CD14-positive monocyte (primary cell): ENCODE measurements around the gene FITM2. TPM values are rescaled to one million over a fixed set of nuclear protein-coding genes. Genes with fewer than 3 reads are reported as not detected.

Experiments
- DNase-seq, 3 donors: peaks; one replicate each; pipeline ENCODE4 v3.0.0-alpha.2; 2011 to 2022
- H2AFZ ChIP-seq: 2 replicates; pipeline ENCODE4 v1.6.0; 2012; ENCODE audit warnings: mild to moderate bottlenecking, low read depth, low read length, inconsistent platforms; ENCODE audit not compliant: insufficient read depth, poor library complexity, severe bottlenecking
- H3K27ac ChIP-seq, 2 donors: 1 replicate in 1 of 2; 2 replicates in 1 of 2; pipeline ENCODE4 v1.5.1; 2012 to 2013; ENCODE audit warnings: low read length in 2 of 2, control low read depth in 1 of 2, inconsistent platforms in 1 of 2, low read depth in 1 of 2, mild to moderate bottlenecking in 1 of 2
- H3K27me3 ChIP-seq, 2 donors: one replicate each; pipeline versions ENCODE4 v1.6.0 to v1.6.1; 2011 to 2013; ENCODE audit warnings: low read length in 2 of 2; ENCODE audit not compliant: control insufficient read depth in 2 of 2, insufficient read depth in 2 of 2
- H3K36me3 ChIP-seq, 2 donors: replicated peaks in 1 of 2; 1 replicate in 1 of 2; 2 replicates in 1 of 2; pipeline versions ENCODE4 v1.5.1 to v1.6.1; 2012 to 2013; ENCODE audit warnings: low read length in 2 of 2, control low read depth in 1 of 2, inconsistent platforms in 1 of 2, mild to moderate bottlenecking in 1 of 2; ENCODE audit not compliant: insufficient read depth in 2 of 2, control insufficient read depth in 1 of 2
- H3K4me1 ChIP-seq, 2 donors: 1 replicate in 1 of 2; 2 replicates in 1 of 2; pipeline versions ENCODE4 v1.5.1 to v1.6.1; 2012 to 2013; ENCODE audit warnings: low read length in 2 of 2, control low read depth in 1 of 2, inconsistent platforms in 1 of 2, mild to moderate bottlenecking in 1 of 2, moderate library complexity in 1 of 2; ENCODE audit not compliant: insufficient read depth in 2 of 2, control insufficient read depth in 1 of 2
- H3K4me2 ChIP-seq: replicated peaks from 2 replicates; pipeline ENCODE3; 2012; ENCODE audit warnings: low read length, moderate library complexity, mild to moderate bottlenecking; ENCODE audit not compliant: poor library complexity, severe bottlenecking; ENCODE audit errors: extremely low read depth
- H3K4me3 ChIP-seq, 3 experiments: fragments of 200-600 bp in 1 of 3; sonication (generic) in 1 of 3; replicated peaks in 1 of 3; 1 replicate in 2 of 3; 2 replicates in 1 of 3; pipeline ENCODE4 v1.5.1; 2011 to 2013; ENCODE audit warnings: low read length in 3 of 3, mild to moderate bottlenecking in 3 of 3, control low read depth in 2 of 3, low read depth in 2 of 3, inconsistent platforms in 1 of 3, moderate library complexity in 1 of 3
- H3K79me2 ChIP-seq: 2 replicates; pipeline ENCODE4 v1.6.0; 2012; ENCODE audit warnings: mild to moderate bottlenecking, control low read depth, inconsistent platforms, low read length, moderate library complexity; ENCODE audit not compliant: insufficient read depth
- H3K9ac ChIP-seq: 2 replicates; pipeline ENCODE4 v1.6.0; 2017; ENCODE audit warnings: low read length, mild to moderate bottlenecking; ENCODE audit not compliant: insufficient read depth, poor library complexity, severe bottlenecking
- H3K9me3 ChIP-seq, 2 donors: replicated peaks in 1 of 2; 1 replicate in 1 of 2; 2 replicates in 1 of 2; pipeline versions ENCODE4 v1.5.1 to v1.6.1; 2012 to 2013; ENCODE audit warnings: low read length in 2 of 2, control low read depth in 1 of 2; ENCODE audit not compliant: control insufficient read depth in 1 of 2, insufficient read depth in 1 of 2
- H4K20me1 ChIP-seq: 2 replicates; pipeline ENCODE4 v1.6.0; 2012; ENCODE audit warnings: mild to moderate bottlenecking, low read length, control low read depth, moderate library complexity; ENCODE audit not compliant: insufficient read depth
- H3K27ac Mint-ChIP-seq, 7 donors: one replicate each; pipeline ENCODE4 v1.8.0; 2020; ENCODE audit warnings: mild to moderate bottlenecking in 7 of 7, mixed read lengths in 7 of 7, moderate library complexity in 6 of 7, inconsistent platforms in 2 of 7
- H3K27me3 Mint-ChIP-seq, 3 donors: one replicate each; pipeline ENCODE4 v1.8.0; 2021 to 2022; ENCODE audit warnings: low read depth in 3 of 3, mild to moderate bottlenecking in 3 of 3, mixed read lengths in 3 of 3, moderate library complexity in 3 of 3, inconsistent platforms in 1 of 3
- H3K36me3 Mint-ChIP-seq, 2 donors: one replicate each; pipeline ENCODE4 v1.8.0; 2020; ENCODE audit warnings: mixed read lengths in 2 of 2, inconsistent platforms in 1 of 2, mild to moderate bottlenecking in 1 of 2
- H3K4me1 Mint-ChIP-seq: one replicate; pipeline ENCODE4 v1.8.0; 2020; ENCODE audit warnings: mild to moderate bottlenecking, mixed read lengths
- H3K4me3 Mint-ChIP-seq, 2 donors: one replicate each; pipeline ENCODE4 v1.8.0; 2020; ENCODE audit warnings: mild to moderate bottlenecking in 2 of 2, mixed read lengths in 2 of 2, moderate library complexity in 1 of 2
- H3K9me3 Mint-ChIP-seq, 7 donors: one replicate each; pipeline ENCODE4 v1.8.0; 2020 to 2022; ENCODE audit warnings: mixed read lengths in 7 of 7, mild to moderate bottlenecking in 6 of 7, moderate library complexity in 6 of 7, inconsistent platforms in 2 of 7
- WGBS: methylation state at CpG from one replicate; pipeline ENCODE4 v1.1.5; 2013; ENCODE audit warnings: missing lambda C conversion rate; ENCODE audit not compliant: insufficient coverage; 5-methylcytosine and 5-hydroxymethylcytosine counted together
- intact Hi-C, 2 donors: fragments of 100-400 bp; cut with micrococcal nuclease; formaldehyde crosslinking; loops; one replicate each; pipeline versions ENCODE4 v1.15.0 to v1.15.1; 2023
- polyA plus RNA-seq, 3 donors: library from polyadenylated mRNA; depleted of rRNA in 1 of 3; unstranded in 2 of 3; stranded (reverse) in 1 of 3; fragments of 300-500 nt in 2 of 3; fragments of >200 nt in 1 of 3; fragmentation: Illumina TruSeq in 2 of 3; gene quantifications; 1 replicate in 2 of 3; 2 replicates in 1 of 3; pipeline ENCODE4 v1.2.3, GENCODE V29; 2012 to 2021
- small RNA-seq: library from RNA; depleted of rRNA; stranded (forward); fragments of <200 nt; gene quantifications from one replicate; pipeline ENCODE3, GENCODE V24; 2012; ENCODE audit warnings: low read depth; ENCODE audit not compliant: insufficient read length
- TF ChIP-seq, protein P1 (sequence below): fragments of 200-600 bp; IDR thresholded peaks from one replicate; pipeline ENCODE4 v1.8.0; 2022; ENCODE audit warnings: antibody characterized with exemption, mild to moderate bottlenecking

The FITM2 gene
- polyA plus RNA-seq, 3 donors: 0.32 to 2.2 (median 0.69) TPM

DNA sequence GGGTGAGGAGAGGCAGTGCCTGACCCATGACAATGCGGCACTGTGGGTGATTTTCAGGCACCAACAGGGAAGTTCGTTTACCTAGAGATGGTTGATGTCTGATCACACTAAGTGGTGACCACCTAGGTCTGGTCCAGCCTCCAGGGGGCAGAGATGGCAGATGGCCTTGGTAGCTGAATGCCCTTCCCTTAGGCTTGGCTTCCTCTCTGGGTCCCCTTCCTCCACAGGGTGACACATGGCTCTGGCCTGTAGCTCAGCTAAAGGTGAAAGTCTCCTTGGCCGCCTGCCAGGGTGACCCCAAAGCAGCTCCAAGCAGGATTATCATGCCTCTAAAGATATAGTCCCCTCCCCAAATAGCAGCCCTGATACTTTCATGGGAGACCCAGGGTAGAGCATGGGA, 57.5 kb downstream of the FITM2 start:
- 88% methylated on average over 1 of the region's 3 CpGs for whole genome bisulfite sequencing
- no peaks in the 10 kb centered on the region for H3K4me1 ChIP-seq
- no peak overlapping the region for H3K4me3 Mint-ChIP-seq
- no peak overlapping the region for H3K9ac ChIP-seq
- no peak overlapping the region for H2AFZ ChIP-seq
- peaks cover 0 to 2% (median 0%) of the 10 kb centered on the region in 7 donors for H3K9me3 Mint-ChIP-seq
- no peak overlapping the region for H3K4me2 ChIP-seq
- intact Hi-C loops: no loop called here
- TF ChIP-seq, protein P1, sequence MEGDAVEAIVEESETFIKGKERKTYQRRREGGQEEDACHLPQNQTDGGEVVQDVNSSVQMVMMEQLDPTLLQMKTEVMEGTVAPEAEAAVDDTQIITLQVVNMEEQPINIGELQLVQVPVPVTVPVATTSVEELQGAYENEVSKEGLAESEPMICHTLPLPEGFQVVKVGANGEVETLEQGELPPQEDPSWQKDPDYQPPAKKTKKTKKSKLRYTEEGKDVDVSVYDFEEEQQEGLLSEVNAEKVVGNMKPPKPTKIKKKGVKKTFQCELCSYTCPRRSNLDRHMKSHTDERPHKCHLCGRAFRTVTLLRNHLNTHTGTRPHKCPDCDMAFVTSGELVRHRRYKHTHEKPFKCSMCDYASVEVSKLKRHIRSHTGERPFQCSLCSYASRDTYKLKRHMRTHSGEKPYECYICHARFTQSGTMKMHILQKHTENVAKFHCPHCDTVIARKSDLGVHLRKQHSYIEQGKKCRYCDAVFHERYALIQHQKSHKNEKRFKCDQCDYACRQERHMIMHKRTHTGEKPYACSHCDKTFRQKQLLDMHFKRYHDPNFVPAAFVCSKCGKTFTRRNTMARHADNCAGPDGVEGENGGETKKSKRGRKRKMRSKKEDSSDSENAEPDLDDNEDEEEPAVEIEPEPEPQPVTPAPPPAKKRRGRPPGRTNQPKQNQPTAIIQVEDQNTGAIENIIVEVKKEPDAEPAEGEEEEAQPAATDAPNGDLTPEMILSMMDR: no peak
- H4K20me1 ChIP-seq: no peaks in the 10 kb centered on the region
- no peaks in the 10 kb centered on the region for H3K9me3 ChIP-seq
- H3K4me1 Mint-ChIP-seq: no peaks in the 10 kb centered on the region
- H3K79me2 ChIP-seq: no peaks in the 10 kb centered on the region
- no peak overlapping the region for H3K27ac ChIP-seq
- no peak for DNase-seq
- no peak overlapping the region for H3K27ac Mint-ChIP-seq
- peaks cover 2 to 3% of the 10 kb centered on the region in 2 donors for H3K27me3 ChIP-seq
- H3K36me3 Mint-ChIP-seq: no peaks in the 10 kb centered on the region
- H3K4me3 ChIP-seq: no peak overlapping the region
- H3K36me3 ChIP-seq: no peaks in the 10 kb centered on the region
- peaks cover 3 to 10% (median 5%) of the 10 kb centered on the region in 3 donors for H3K27me3 Mint-ChIP-seq

Small RNA genes within 50 kb of the gene (small RNA-seq; reads per million reads assigned to genes)
- not detected for gene RF00019

Other genes starting within 250 kb of the FITM2 start
- gene JPH2, start 124.0 kb downstream of the FITM2 start, polyA plus RNA-seq: not detected
- gene OSER1, start 100.4 kb downstream of the FITM2 start, polyA plus RNA-seq: 10 to 100 TPM; 42.3 to 89.1 (median 45.1) TPM
- not detected for gene GDAP1L1, start 63.9 kb downstream of the FITM2 start, polyA plus RNA-seq
- not detected for gene R3HDML, start 25.8 kb upstream of the FITM2 start, polyA plus RNA-seq
- gene HNF4A, start 44.5 kb upstream of the FITM2 start, polyA plus RNA-seq: not detected
- gene TTPAL, start 164.7 kb upstream of the FITM2 start, polyA plus RNA-seq: 1 to 10 TPM; 1.5 to 4.9 (median 3.0) TPM
- gene SERINC3, start 210.9 kb upstream of the FITM2 start, polyA plus RNA-seq: 100 to 1,000 TPM in 2 of 3 donors, 10 to 100 TPM in 1; 49.8 to 194 (median 157) TPM